Measurements from ENCODE around the gene BMP6. TPM values are rescaled to one million over a fixed set of nuclear protein-coding genes. Genes with fewer than 3 reads are reported as not detected.

The BMP6 gene
- total RNA-seq, 4 donors from 2014 or later = 4.8 to 8.8 (median 7.3) TPM

GRCh38 chr6:7818257-7819214 lies 92.6 kb downstream of the BMP6 start:
- TF ChIP-seq POLR2A (IDR thresholded peaks at IDR 0.05) = no peak
- no peak for TF ChIP-seq EP300 (IDR thresholded peaks at IDR 0.05)
- no peak for TF ChIP-seq CTCF (IDR thresholded peaks at IDR 0.05)
- no peaks in the 10 kb centered on the region for H3K4me1 ChIP-seq
- no peaks in the 10 kb centered on the region for H3K27me3 ChIP-seq
- WGBS, 2 donors = 70 to 71% methylated on average over 13 of the region's 13 CpGs
- no peaks in the 10 kb centered on the region for H3K36me3 ChIP-seq
- H3K27ac ChIP-seq = no peak overlapping the region
- H3K4me3 ChIP-seq = no peak overlapping the region
- H3K9me3 ChIP-seq = no peaks in the 10 kb centered on the region
- no peak for DNase-seq (ENCODE audit: low spot score in 2 of 2)

GRCh38 chr6:7819431-7820015 lies 93.6 kb downstream of the BMP6 start:
- no peak for TF ChIP-seq EP300 (IDR thresholded peaks at IDR 0.05)
- TF ChIP-seq CTCF (IDR thresholded peaks at IDR 0.05) = no peak
- no peak for TF ChIP-seq POLR2A (IDR thresholded peaks at IDR 0.05)
- 47 to 52% methylated on average over 3 of the region's 3 CpGs for WGBS, 2 donors
- no peaks in the 10 kb centered on the region for H3K27me3 ChIP-seq
- H3K4me3 ChIP-seq = no peak overlapping the region
- H3K4me1 ChIP-seq = no peaks in the 10 kb centered on the region
- no peak for DNase-seq (ENCODE audit: low spot score in 2 of 2)
- H3K9me3 ChIP-seq = no peaks in the 10 kb centered on the region
- H3K27ac ChIP-seq = no peak overlapping the region
- no peaks in the 10 kb centered on the region for H3K36me3 ChIP-seq

DNA sequence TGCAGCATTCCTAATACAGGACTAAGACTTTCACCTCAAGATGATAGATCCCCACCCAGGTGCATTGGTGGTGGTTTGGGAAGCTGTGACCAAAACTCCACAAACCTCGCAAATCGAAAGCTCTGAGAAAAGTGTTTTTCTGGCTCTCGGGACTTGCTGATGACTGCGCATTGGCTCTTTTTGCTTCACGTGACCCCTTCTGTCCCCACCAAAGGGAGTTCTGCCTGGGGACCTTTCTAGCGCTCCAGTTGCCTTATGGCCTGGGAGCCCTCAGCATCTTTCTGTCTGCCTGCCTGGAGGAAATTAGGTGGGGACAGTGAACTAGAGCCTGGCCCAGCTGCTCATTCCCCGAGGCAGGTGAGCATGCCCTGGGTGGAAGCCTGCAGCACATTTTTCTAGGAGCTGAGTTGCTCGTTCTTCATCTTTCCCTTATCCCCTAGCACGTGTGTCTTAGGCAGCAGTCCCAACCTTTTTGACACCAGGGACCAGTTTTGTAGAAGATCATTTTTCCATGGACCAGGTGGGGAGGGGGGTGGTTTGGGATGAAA lies 94.5 kb downstream of the BMP6 start:
- 72 to 82% methylated on average over 9 of the region's 9 CpGs for WGBS, 2 donors
- H3K4me1 ChIP-seq = no peaks in the 10 kb centered on the region
- H3K36me3 ChIP-seq = no peaks in the 10 kb centered on the region
- no peaks in the 10 kb centered on the region for H3K9me3 ChIP-seq
- no peaks in the 10 kb centered on the region for H3K27me3 ChIP-seq
- no peak overlapping the region for H3K27ac ChIP-seq
- no peak for TF ChIP-seq POLR2A (IDR thresholded peaks at IDR 0.05)
- no peak for TF ChIP-seq EP300 (IDR thresholded peaks at IDR 0.05)
- no peak for TF ChIP-seq CTCF (IDR thresholded peaks at IDR 0.05)
- H3K4me3 ChIP-seq = no peak overlapping the region
- DNase-seq (ENCODE audit: low spot score in 2 of 2) = no peak

DNA sequence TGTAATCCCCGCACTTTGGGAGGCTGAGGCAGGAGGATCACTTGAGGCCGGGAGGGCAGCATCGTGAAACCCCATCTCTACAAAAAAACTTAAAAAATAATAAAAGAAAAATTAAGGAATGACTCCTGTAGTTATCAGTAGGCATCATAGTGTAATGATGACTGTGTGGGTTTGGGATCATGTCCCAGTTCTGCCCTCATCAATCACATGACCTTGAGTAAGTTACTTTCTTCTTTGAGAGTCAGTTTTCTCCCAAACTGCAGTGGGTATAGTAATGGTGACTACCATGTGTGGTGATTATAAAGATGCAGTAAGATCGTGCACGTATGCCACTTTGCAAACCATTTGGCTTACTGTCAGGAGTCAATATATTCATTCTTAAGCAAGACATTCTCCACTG lies 95.5 kb downstream of the BMP6 start:
- no peak for DNase-seq (ENCODE audit: low spot score in 2 of 2)
- WGBS, 2 donors = 89 to 92% methylated on average over 5 of the region's 5 CpGs
- no peaks in the 10 kb centered on the region for H3K9me3 ChIP-seq
- no peak overlapping the region for H3K4me3 ChIP-seq
- no peaks in the 10 kb centered on the region for H3K4me1 ChIP-seq
- TF ChIP-seq CTCF (IDR thresholded peaks at IDR 0.05) (no peak), POLR2A (IDR thresholded peaks at IDR 0.05) (no peak), EP300 (IDR thresholded peaks at IDR 0.05) (no peak)
- H3K36me3 ChIP-seq = no peaks in the 10 kb centered on the region
- H3K27me3 ChIP-seq = no peaks in the 10 kb centered on the region
- H3K27ac ChIP-seq = no peak overlapping the region

- no peaks in the 10 kb centered on the region for H3K9me3 ChIP-seq
- WGBS, 2 donors = 90 to 93% methylated on average over 3 of the region's 3 CpGs
- TF ChIP-seq EP300 (IDR thresholded peaks at IDR 0.05) = no peak
Observed at GRCh38 chr6:7823552-7823951, 97.7 kb downstream of the BMP6 start.

More at GRCh38 chr6:7823552-7823951, 97.7 kb downstream of the BMP6 start:
- Histone ChIP-seq H3K4me1 (peaks cover 0 to 12% (median 0%) of the 10 kb centered on the region in 4 donors), H3K27me3 (no peaks in the 10 kb centered on the region), H3K36me3 (no peaks in the 10 kb centered on the region), H3K27ac (no peak overlapping the region), H3K4me3 (no peak overlapping the region)
- no peak for DNase-seq (ENCODE audit: low spot score in 2 of 2)
